Measurements from ENCODE around the gene ERG. TPM values are rescaled to one million over a fixed set of nuclear protein-coding genes. Genes with fewer than 3 reads are reported as not detected.

Gene ERG
- polyA plus RNA-seq, 2 donors = 2.2 to 2.3 TPM

- WGBS, 2 donors = 93 to 99% methylated on average over 2 of the region's 2 CpGs
- Histone ChIP-seq H3K4me1 (ENCODE audit: control insufficient read depth in 2 of 2, insufficient read depth in 2 of 2, low read length in 1 of 2) (no peaks in the 10 kb centered on the region), H3K36me3 (ENCODE audit: control insufficient read depth in 2 of 2, insufficient read depth in 2 of 2, low read length in 1 of 2) (no peaks in the 10 kb centered on the region), H3K9me3 (ENCODE audit: control insufficient read depth in 2 of 2, insufficient read depth in 1 of 2, low read depth in 1 of 2, low read length in 1 of 2) (no peaks in the 10 kb centered on the region), H3K27me3 (ENCODE audit: control insufficient read depth in 1 of 2, insufficient read depth in 2 of 2, low read length in 2 of 2) (no peaks in the 10 kb centered on the region), H3K27ac (ENCODE audit: low read depth in 2 of 2, low read length in 1 of 2) (no peak overlapping the region), H3K4me3 (ENCODE audit: low read depth in 1 of 2, low read length in 2 of 2) (no peak overlapping the region)
Observed at GRCh38 chr21:38429011-38429410, 69.3 kb downstream of the ERG start.

GRCh38 chr21:38428211-38428610, 70.1 kb downstream of the ERG start:
- 64 to 84% methylated on average over 7 of the region's 7 CpGs for WGBS, 2 donors
- no peak overlapping the region for H3K4me3 ChIP-seq (ENCODE audit: low read depth in 1 of 2, low read length in 2 of 2)

GRCh38 chr21:38424305-38425019, 73.8 kb downstream of the ERG start:
- Histone ChIP-seq H3K27me3 (ENCODE audit: control insufficient read depth in 1 of 2, insufficient read depth in 2 of 2, low read length in 2 of 2) (no peaks in the 10 kb centered on the region), H3K36me3 (ENCODE audit: control insufficient read depth in 2 of 2, insufficient read depth in 2 of 2, low read length in 1 of 2) (no peaks in the 10 kb centered on the region), H3K9me3 (ENCODE audit: control insufficient read depth in 2 of 2, insufficient read depth in 1 of 2, low read depth in 1 of 2, low read length in 1 of 2) (no peaks in the 10 kb centered on the region), H3K4me3 (ENCODE audit: low read depth in 1 of 2, low read length in 2 of 2) (no peak overlapping the region), H3K27ac (ENCODE audit: low read depth in 2 of 2, low read length in 1 of 2) (no peak overlapping the region), H3K4me1 (ENCODE audit: control insufficient read depth in 2 of 2, insufficient read depth in 2 of 2, low read length in 1 of 2) (no peaks in the 10 kb centered on the region)
- WGBS, 2 donors = 67 to 80% methylated on average over 11 of the region's 11 CpGs

More at GRCh38 chr21:38428211-38428610, 70.1 kb downstream of the ERG start:
- Histone ChIP-seq H3K4me1 (ENCODE audit: control insufficient read depth in 2 of 2, insufficient read depth in 2 of 2, low read length in 1 of 2) (no peaks in the 10 kb centered on the region), H3K9me3 (ENCODE audit: control insufficient read depth in 2 of 2, insufficient read depth in 1 of 2, low read depth in 1 of 2, low read length in 1 of 2) (no peaks in the 10 kb centered on the region), H3K27me3 (ENCODE audit: control insufficient read depth in 1 of 2, insufficient read depth in 2 of 2, low read length in 2 of 2) (no peaks in the 10 kb centered on the region), H3K36me3 (ENCODE audit: control insufficient read depth in 2 of 2, insufficient read depth in 2 of 2, low read length in 1 of 2) (no peaks in the 10 kb centered on the region), H3K27ac (ENCODE audit: low read depth in 2 of 2, low read length in 1 of 2) (no peak overlapping the region)

GRCh38 chr21:38422082-38422481, 76.2 kb downstream of the ERG start:
- Histone ChIP-seq H3K4me3 (ENCODE audit: low read depth in 1 of 2, low read length in 2 of 2) (no peak overlapping the region), H3K27me3 (ENCODE audit: control insufficient read depth in 1 of 2, insufficient read depth in 2 of 2, low read length in 2 of 2) (no peaks in the 10 kb centered on the region), H3K36me3 (ENCODE audit: control insufficient read depth in 2 of 2, insufficient read depth in 2 of 2, low read length in 1 of 2) (no peaks in the 10 kb centered on the region), H3K27ac (ENCODE audit: low read depth in 2 of 2, low read length in 1 of 2) (no peak overlapping the region), H3K4me1 (ENCODE audit: control insufficient read depth in 2 of 2, insufficient read depth in 2 of 2, low read length in 1 of 2) (no peaks in the 10 kb centered on the region), H3K9me3 (ENCODE audit: control insufficient read depth in 2 of 2, insufficient read depth in 1 of 2, low read depth in 1 of 2, low read length in 1 of 2) (no peaks in the 10 kb centered on the region)
- 81 to 83% methylated on average over 5 of the region's 5 CpGs for WGBS, 2 donors

- no peaks in the 10 kb centered on the region for H3K9me3 ChIP-seq (ENCODE audit: control insufficient read depth in 2 of 2, insufficient read depth in 1 of 2, low read depth in 1 of 2, low read length in 1 of 2)
- no peak overlapping the region for H3K27ac ChIP-seq (ENCODE audit: low read depth in 2 of 2, low read length in 1 of 2)
- H3K27me3 ChIP-seq (ENCODE audit: control insufficient read depth in 1 of 2, insufficient read depth in 2 of 2, low read length in 2 of 2) = no peaks in the 10 kb centered on the region
- H3K4me1 ChIP-seq (ENCODE audit: control insufficient read depth in 2 of 2, insufficient read depth in 2 of 2, low read length in 1 of 2) = no peaks in the 10 kb centered on the region
- WGBS, 2 donors = 64 to 89% methylated on average over 3 of the region's 3 CpGs
- no peak overlapping the region for H3K4me3 ChIP-seq (ENCODE audit: low read depth in 1 of 2, low read length in 2 of 2)
- no peaks in the 10 kb centered on the region for H3K36me3 ChIP-seq (ENCODE audit: control insufficient read depth in 2 of 2, insufficient read depth in 2 of 2, low read length in 1 of 2)
Observed at GRCh38 chr21:38420140-38420539, 78.1 kb downstream of the ERG start.

GRCh38 chr21:38417726-38418125, 80.6 kb downstream of the ERG start:
- no peak overlapping the region for H3K27ac ChIP-seq (ENCODE audit: low read depth in 2 of 2, low read length in 1 of 2)
- no peaks in the 10 kb centered on the region for H3K4me1 ChIP-seq (ENCODE audit: control insufficient read depth in 2 of 2, insufficient read depth in 2 of 2, low read length in 1 of 2)
- H3K9me3 ChIP-seq (ENCODE audit: control insufficient read depth in 2 of 2, insufficient read depth in 1 of 2, low read depth in 1 of 2, low read length in 1 of 2) = no peaks in the 10 kb centered on the region
- H3K27me3 ChIP-seq (ENCODE audit: control insufficient read depth in 1 of 2, insufficient read depth in 2 of 2, low read length in 2 of 2) = no peaks in the 10 kb centered on the region
- no peak overlapping the region for H3K4me3 ChIP-seq (ENCODE audit: low read depth in 1 of 2, low read length in 2 of 2)
- WGBS, 2 donors = 94 to 99% methylated on average over 5 of the region's 5 CpGs
- no peaks in the 10 kb centered on the region for H3K36me3 ChIP-seq (ENCODE audit: control insufficient read depth in 2 of 2, insufficient read depth in 2 of 2, low read length in 1 of 2)

- H3K9me3 ChIP-seq (ENCODE audit: control insufficient read depth in 2 of 2, insufficient read depth in 1 of 2, low read depth in 1 of 2, low read length in 1 of 2) = no peaks in the 10 kb centered on the region
- WGBS, 2 donors = 79 to 81% methylated on average over 10 of the region's 10 CpGs
- no peaks in the 10 kb centered on the region for H3K36me3 ChIP-seq (ENCODE audit: control insufficient read depth in 2 of 2, insufficient read depth in 2 of 2, low read length in 1 of 2)
- no peak overlapping the region for H3K4me3 ChIP-seq (ENCODE audit: low read depth in 1 of 2, low read length in 2 of 2)
- H3K27me3 ChIP-seq (ENCODE audit: control insufficient read depth in 1 of 2, insufficient read depth in 2 of 2, low read length in 2 of 2) = no peaks in the 10 kb centered on the region
- no peak overlapping the region for H3K27ac ChIP-seq (ENCODE audit: low read depth in 2 of 2, low read length in 1 of 2)
- H3K4me1 ChIP-seq (ENCODE audit: control insufficient read depth in 2 of 2, insufficient read depth in 2 of 2, low read length in 1 of 2) = no peaks in the 10 kb centered on the region
Observed at GRCh38 chr21:38416791-38417190, 81.5 kb downstream of the ERG start.

GRCh38 chr21:38413958-38414548, 84.2 kb downstream of the ERG start:
- 86 to 92% methylated on average over 3 of the region's 3 CpGs for WGBS, 2 donors
- Histone ChIP-seq H3K36me3 (ENCODE audit: control insufficient read depth in 2 of 2, insufficient read depth in 2 of 2, low read length in 1 of 2) (no peaks in the 10 kb centered on the region), H3K27ac (ENCODE audit: low read depth in 2 of 2, low read length in 1 of 2) (no peak overlapping the region), H3K4me3 (ENCODE audit: low read depth in 1 of 2, low read length in 2 of 2) (no peak overlapping the region), H3K4me1 (ENCODE audit: control insufficient read depth in 2 of 2, insufficient read depth in 2 of 2, low read length in 1 of 2) (no peaks in the 10 kb centered on the region), H3K9me3 (ENCODE audit: control insufficient read depth in 2 of 2, insufficient read depth in 1 of 2, low read depth in 1 of 2, low read length in 1 of 2) (no peaks in the 10 kb centered on the region), H3K27me3 (ENCODE audit: control insufficient read depth in 1 of 2, insufficient read depth in 2 of 2, low read length in 2 of 2) (no peaks in the 10 kb centered on the region)

GRCh38 chr21:38410466-38410865, 87.8 kb downstream of the ERG start:
- no peaks in the 10 kb centered on the region for H3K9me3 ChIP-seq (ENCODE audit: control insufficient read depth in 2 of 2, insufficient read depth in 1 of 2, low read depth in 1 of 2, low read length in 1 of 2)
- no peaks in the 10 kb centered on the region for H3K4me1 ChIP-seq (ENCODE audit: control insufficient read depth in 2 of 2, insufficient read depth in 2 of 2, low read length in 1 of 2)
- no peaks in the 10 kb centered on the region for H3K27me3 ChIP-seq (ENCODE audit: control insufficient read depth in 1 of 2, insufficient read depth in 2 of 2, low read length in 2 of 2)
- H3K27ac ChIP-seq (ENCODE audit: low read depth in 2 of 2, low read length in 1 of 2) = no peak overlapping the region
- 64 to 72% methylated on average over 1 of the region's 1 CpG for WGBS, 2 donors
- no peak overlapping the region for H3K4me3 ChIP-seq (ENCODE audit: low read depth in 1 of 2, low read length in 2 of 2)
- no peaks in the 10 kb centered on the region for H3K36me3 ChIP-seq (ENCODE audit: control insufficient read depth in 2 of 2, insufficient read depth in 2 of 2, low read length in 1 of 2)

- H3K4me1 ChIP-seq (ENCODE audit: control insufficient read depth in 2 of 2, insufficient read depth in 2 of 2, low read length in 1 of 2) = no peaks in the 10 kb centered on the region
- no peaks in the 10 kb centered on the region for H3K9me3 ChIP-seq (ENCODE audit: control insufficient read depth in 2 of 2, insufficient read depth in 1 of 2, low read depth in 1 of 2, low read length in 1 of 2)
- H3K27ac ChIP-seq (ENCODE audit: low read depth in 2 of 2, low read length in 1 of 2) = no peak overlapping the region
- WGBS, 2 donors = 66 to 73% methylated on average over 3 of the region's 3 CpGs
- no peak overlapping the region for H3K4me3 ChIP-seq (ENCODE audit: low read depth in 1 of 2, low read length in 2 of 2)
- H3K27me3 ChIP-seq (ENCODE audit: control insufficient read depth in 1 of 2, insufficient read depth in 2 of 2, low read length in 2 of 2) = no peaks in the 10 kb centered on the region
- no peaks in the 10 kb centered on the region for H3K36me3 ChIP-seq (ENCODE audit: control insufficient read depth in 2 of 2, insufficient read depth in 2 of 2, low read length in 1 of 2)
Observed at GRCh38 chr21:38409907-38410306, 88.4 kb downstream of the ERG start.

All from esophagus (tissue), 2 donors.